Activated B cell treated with CpG ODN at 0.5 μM for 24 hours (primary cell): ENCODE results near the gene RDH8. TPM values are rescaled to one million over a fixed set of nuclear protein-coding genes. Genes with fewer than 3 reads are reported as not detected.

ENCODE experiments used
- ATAC-seq: fragments of 200-7000 bp; cut with Tn5 transposase; one replicate; pipeline ENCODE4 v1.10.0; 2021; ENCODE audit warnings: low read depth, mild to moderate bottlenecking, moderate library complexity
- CTCF ChIA-PET: fragments of 350-600 bp; sonication (Branson Sonifier 250); formaldehyde crosslinking; loops from one replicate; lab custom pipeline; 2021; ENCODE audit warnings: antibody characterized with exemption; lab: Charles Lee
- POLR2A ChIA-PET: fragments of 350-600 bp; sonication (Branson Sonifier 250); formaldehyde crosslinking; loops from one replicate; lab custom pipeline; 2021; ENCODE audit warnings: antibody characterized with exemption; lab: Charles Lee
- DNase-seq: peaks from one replicate; pipeline ENCODE4 v3.0.0; 2022
- H3K27ac Mint-ChIP-seq: one replicate; pipeline ENCODE4 v1.8.0; 2020; ENCODE audit warnings: mixed read lengths
- H3K27me3 Mint-ChIP-seq: one replicate; pipeline ENCODE4 v1.8.0; 2021; ENCODE audit warnings: mixed read lengths
- H3K36me3 Mint-ChIP-seq: one replicate; pipeline ENCODE4 v1.8.0; 2021; ENCODE audit warnings: low read depth, mixed read lengths
- H3K4me1 Mint-ChIP-seq: one replicate; pipeline ENCODE4 v1.8.0; 2021; ENCODE audit warnings: mixed read lengths
- H3K4me3 Mint-ChIP-seq: one replicate; pipeline ENCODE4 v1.8.0; 2020; ENCODE audit warnings: mild to moderate bottlenecking, mixed read lengths
- H3K9me3 Mint-ChIP-seq: one replicate; pipeline ENCODE4 v1.8.0; 2020; ENCODE audit warnings: mixed read lengths
- CTCF ChIP-seq: fragments of 200-600 bp; IDR thresholded peaks from one replicate; pipeline ENCODE4 v1.8.0; 2022; ENCODE audit warnings: antibody characterized with exemption, mild to moderate bottlenecking
- intact Hi-C: fragments of 100-400 bp; cut with micrococcal nuclease; formaldehyde crosslinking; loops from one replicate; pipeline ENCODE4 v1.15.1; 2024
- total RNA-seq: library from RNA; stranded (reverse); gene quantifications from 2 replicates; pipeline ENCODE4 v1.2.3, GENCODE V29; 2022

Gene RDH8
- total RNA-seq, 1 donor from 2014 or later = not detected

GRCh38 chr19:10069046-10069445, 55.8 kb downstream of the RDH8 start:
- no peaks in the 10 kb centered on the region for H3K9me3 Mint-ChIP-seq
- DNase-seq = no peak
- no peak overlapping the region for H3K4me3 Mint-ChIP-seq
- no peak for ATAC-seq
- POLR2A ChIA-PET = no interaction called here
- TF ChIP-seq CTCF = no peak
- no peaks in the 10 kb centered on the region for H3K4me1 Mint-ChIP-seq
- CTCF ChIA-PET = no interaction called here
- H3K27ac Mint-ChIP-seq = no peak overlapping the region
- peaks cover 7% of the 10 kb centered on the region for H3K27me3 Mint-ChIP-seq
- intact Hi-C loops = no loop called here
- H3K36me3 Mint-ChIP-seq = no peaks in the 10 kb centered on the region

DNA sequence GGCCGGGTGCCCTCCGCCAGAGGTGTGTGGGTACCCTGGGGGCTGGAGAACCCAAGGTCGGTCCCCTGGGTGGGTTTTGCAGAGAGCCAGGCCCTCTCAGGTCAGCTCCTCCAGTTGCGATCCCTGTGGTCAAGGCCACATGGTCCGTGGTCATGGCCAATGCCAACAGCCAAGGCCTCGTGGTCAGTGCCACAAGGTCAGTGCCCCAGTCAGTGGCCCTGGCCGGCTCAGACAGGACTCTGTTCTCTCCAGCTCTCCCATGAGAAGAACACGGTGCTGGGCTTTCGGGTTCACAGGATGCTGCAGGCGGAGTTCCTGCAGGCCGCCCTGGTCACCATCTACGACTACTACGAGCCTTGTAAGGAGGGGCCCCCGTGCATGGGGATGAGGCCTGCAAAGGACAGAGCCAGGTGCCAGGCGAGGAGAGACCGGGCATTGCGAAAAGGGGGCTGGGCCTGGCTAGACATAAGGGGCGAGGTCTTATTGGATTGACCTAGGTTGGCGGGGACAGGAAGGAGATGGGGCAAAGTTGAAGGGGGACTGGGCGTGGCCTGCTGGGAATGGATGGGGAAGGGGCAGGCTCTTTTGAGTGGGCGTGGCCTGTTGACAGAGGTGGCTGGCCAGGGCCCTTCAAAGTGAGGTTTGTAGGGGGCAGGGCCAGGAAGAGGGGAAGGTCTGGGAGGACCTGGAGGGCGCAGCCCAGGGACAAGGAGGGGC, 57.6 kb downstream of the RDH8 start:
- no peaks in the 10 kb centered on the region for H3K9me3 Mint-ChIP-seq
- ATAC-seq (no peak), DNase-seq (no peak)
- CTCF ChIA-PET = no interaction called here
- H3K27ac Mint-ChIP-seq = no peak overlapping the region
- H3K27me3 Mint-ChIP-seq = peaks cover 7% of the 10 kb centered on the region
- POLR2A ChIA-PET = no interaction called here
- no peak for TF ChIP-seq CTCF
- intact Hi-C loops = no loop called here
- H3K4me3 Mint-ChIP-seq = no peak overlapping the region
- no peaks in the 10 kb centered on the region for H3K36me3 Mint-ChIP-seq
- no peaks in the 10 kb centered on the region for H3K4me1 Mint-ChIP-seq

Other genes starting within 250 kb of the RDH8 start
- 7.9 and 10.7 TPM in 2 replicates for gene ZNF846, start 244.7 kb upstream of the RDH8 start, total RNA-seq
- gene FBXL12, start 194.4 kb upstream of the RDH8 start, total RNA-seq = 34.6 and 41.9 TPM in 2 replicates
- 270 and 285 TPM in 2 replicates for gene UBL5, start 185.6 kb upstream of the RDH8 start, total RNA-seq
- gene PIN1, start 178.2 kb upstream of the RDH8 start, total RNA-seq = 57.1 and 66.0 TPM in 2 replicates
- not detected in 2 replicates for gene OLFM2, start 77.0 kb upstream of the RDH8 start, total RNA-seq
- not detected in 2 replicates for gene COL5A3, start 3.0 kb upstream of the RDH8 start, total RNA-seq
- gene SHFL, start 72.8 kb downstream of the RDH8 start, total RNA-seq = 61.3 and 61.4 TPM in 2 replicates
- gene ANGPTL6, start 89.2 kb downstream of the RDH8 start, total RNA-seq = 16.4 and 18.4 TPM in 2 replicates
- 107 and 119 TPM in 2 replicates for gene PPAN, start 92.9 kb downstream of the RDH8 start, total RNA-seq
- 33.1 and 42.6 TPM in 2 replicates for gene P2RY11, start 98.2 kb downstream of the RDH8 start, total RNA-seq
- gene EIF3G, start 106.4 kb downstream of the RDH8 start, total RNA-seq = 332 and 371 TPM in 2 replicates
- 136 and 156 TPM in 2 replicates for gene DNMT1, start 181.5 kb downstream of the RDH8 start, total RNA-seq
- gene S1PR2, start 217.8 kb downstream of the RDH8 start, total RNA-seq = 5.3 and 5.6 TPM in 2 replicates
- 66.9 and 68.3 TPM in 2 replicates for gene MRPL4, start 238.7 kb downstream of the RDH8 start, total RNA-seq